WI38 (cell line): ENCODE measurements around the gene KMT5B.
A peak's percentile ranks its signal among the peaks of the same experiment; 100 is the strongest.

Experiments used
- H3K4me3 ChIP-seq: 2 replicates; pipeline ENCODE4 v1.5.1; 2011; ENCODE audit warnings: low read depth, mild to moderate bottlenecking, control low read depth, low read length
- TF ChIP-seq, protein P1 (sequence below): IDR thresholded peaks from 2 replicates; pipeline ENCODE4 v1.5.1; 2012; ENCODE audit warnings: low read depth, mild to moderate bottlenecking, control low read depth, low read length

The KMT5B gene

GRCh38 chr11:68206211-68206610 lies 6.9 kb downstream of the KMT5B start:
- TF ChIP-seq, protein P1, sequence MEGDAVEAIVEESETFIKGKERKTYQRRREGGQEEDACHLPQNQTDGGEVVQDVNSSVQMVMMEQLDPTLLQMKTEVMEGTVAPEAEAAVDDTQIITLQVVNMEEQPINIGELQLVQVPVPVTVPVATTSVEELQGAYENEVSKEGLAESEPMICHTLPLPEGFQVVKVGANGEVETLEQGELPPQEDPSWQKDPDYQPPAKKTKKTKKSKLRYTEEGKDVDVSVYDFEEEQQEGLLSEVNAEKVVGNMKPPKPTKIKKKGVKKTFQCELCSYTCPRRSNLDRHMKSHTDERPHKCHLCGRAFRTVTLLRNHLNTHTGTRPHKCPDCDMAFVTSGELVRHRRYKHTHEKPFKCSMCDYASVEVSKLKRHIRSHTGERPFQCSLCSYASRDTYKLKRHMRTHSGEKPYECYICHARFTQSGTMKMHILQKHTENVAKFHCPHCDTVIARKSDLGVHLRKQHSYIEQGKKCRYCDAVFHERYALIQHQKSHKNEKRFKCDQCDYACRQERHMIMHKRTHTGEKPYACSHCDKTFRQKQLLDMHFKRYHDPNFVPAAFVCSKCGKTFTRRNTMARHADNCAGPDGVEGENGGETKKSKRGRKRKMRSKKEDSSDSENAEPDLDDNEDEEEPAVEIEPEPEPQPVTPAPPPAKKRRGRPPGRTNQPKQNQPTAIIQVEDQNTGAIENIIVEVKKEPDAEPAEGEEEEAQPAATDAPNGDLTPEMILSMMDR: peak; percentile 65
- H3K4me3 ChIP-seq: no peak overlapping the region

DNA sequence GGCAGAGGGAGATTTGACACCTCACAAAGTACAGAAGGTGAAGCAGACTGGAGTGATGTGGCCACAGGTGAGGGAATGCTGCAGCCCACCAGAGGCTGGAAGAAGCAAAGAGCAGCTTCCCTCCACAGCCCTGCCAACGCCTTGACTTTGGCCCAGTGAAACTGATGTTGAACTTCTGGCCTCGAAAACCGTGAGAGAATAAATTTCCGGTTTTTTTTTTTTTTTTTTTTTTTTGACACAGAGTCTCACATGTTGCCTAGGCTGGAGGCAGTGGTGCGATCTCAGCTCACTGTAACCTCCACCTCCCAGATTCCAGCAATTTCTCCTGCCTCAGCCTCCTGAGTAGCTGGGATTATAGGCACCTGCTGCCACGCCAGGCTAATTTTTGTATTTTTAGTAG lies 8.7 kb downstream of the KMT5B start:
- no peak overlapping the region for H3K4me3 ChIP-seq
- TF ChIP-seq, protein P1: no peak

DNA sequence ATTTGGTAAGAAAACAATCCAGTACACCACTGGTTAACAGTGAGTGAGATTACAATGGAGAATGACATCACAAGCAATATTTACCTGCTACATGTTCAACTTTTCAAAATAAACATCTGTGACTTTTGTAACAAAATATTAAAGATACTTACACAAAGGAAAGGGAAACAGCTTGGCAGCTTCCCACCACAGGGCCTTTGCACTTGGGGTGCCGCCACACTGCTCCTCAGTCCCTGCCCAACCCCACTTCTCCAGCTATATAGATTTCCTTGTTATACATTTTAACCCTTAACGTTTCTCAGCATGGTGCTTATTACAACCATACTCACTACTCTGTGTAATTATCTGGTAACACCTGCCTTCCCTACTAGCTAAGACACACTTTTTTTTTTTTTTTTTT lies 10.9 kb downstream of the KMT5B start:
- TF ChIP-seq, protein P1: no peak
- H3K4me3 ChIP-seq: no peak overlapping the region

DNA sequence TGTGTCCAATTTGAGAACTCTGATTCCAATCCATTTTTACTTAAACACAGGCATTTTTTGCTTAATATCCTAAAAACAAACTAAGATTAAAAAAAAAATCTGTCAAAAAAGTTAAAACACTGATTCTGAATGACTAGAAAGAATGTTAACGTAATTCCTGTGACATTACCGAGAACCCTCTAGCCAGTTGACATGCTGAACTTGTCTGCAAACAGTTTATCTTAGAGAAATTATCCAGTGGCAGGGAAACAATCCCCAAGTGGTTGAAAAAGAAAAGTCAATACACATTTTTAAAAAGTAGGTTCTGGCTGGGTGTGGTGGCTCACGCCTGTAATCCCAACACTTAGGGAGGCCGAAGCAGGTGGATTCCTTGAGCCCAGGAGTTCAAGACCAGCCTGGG lies 11.6 kb downstream of the KMT5B start:
- TF ChIP-seq, protein P1: no peak

GRCh38 chr11:68200639-68201038 lies 12.5 kb downstream of the KMT5B start:
- no peak overlapping the region for H3K4me3 ChIP-seq
- TF ChIP-seq, protein P1: no peak

More for the DNA sequence above, 11.6 kb downstream of the KMT5B start:
- H3K4me3 ChIP-seq: no peak overlapping the region

DNA sequence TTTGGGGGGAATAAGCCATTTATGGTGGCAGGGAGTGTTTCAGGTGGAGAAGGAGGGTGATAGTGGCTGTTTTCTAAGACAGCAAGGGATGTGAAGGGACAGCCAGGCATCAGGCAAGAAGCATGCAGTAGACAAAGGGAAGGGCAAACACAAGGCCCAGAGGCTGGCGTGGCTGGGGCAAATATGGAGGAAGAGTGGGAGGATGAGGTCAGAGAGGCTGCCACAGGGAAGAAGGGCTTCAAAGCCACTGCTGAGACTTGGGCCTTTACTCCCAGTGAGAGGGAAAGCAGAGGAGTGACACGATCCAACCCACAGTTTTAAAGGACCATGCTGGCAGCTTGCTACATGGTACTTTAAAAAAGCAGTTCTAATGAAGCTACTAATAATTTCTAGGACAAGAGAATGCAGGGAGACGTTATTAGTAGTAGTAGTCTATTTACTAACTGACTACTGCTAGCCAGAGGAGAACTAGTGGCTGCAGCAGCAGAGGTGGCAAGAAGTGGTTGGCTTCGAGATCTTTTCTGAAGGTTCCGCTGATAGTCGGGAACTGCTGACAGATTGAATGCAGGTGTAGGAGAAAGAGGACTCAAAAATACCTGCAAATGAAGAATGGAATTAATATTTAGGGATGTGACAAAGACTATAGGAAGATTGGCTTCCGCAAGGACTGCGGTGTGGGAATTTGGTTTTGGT lies 13.7 kb downstream of the KMT5B start:
- no peak overlapping the region for H3K4me3 ChIP-seq
- TF ChIP-seq, protein P1: no peak

- TF ChIP-seq, protein P1: no peak
- H3K4me3 ChIP-seq: no peak overlapping the region
These were observed 16.9 kb downstream of the KMT5B start for GRCh38 chr11:68196219-68196618.
